H9 (cell line): ENCODE measurements around the gene FGF11. TPM values are rescaled to one million over a fixed set of nuclear protein-coding genes. Genes with fewer than 3 reads are reported as not detected.
"Not testable (repeated sequence)": the region's sequence is repeated elsewhere in the genome, so short reads cannot be mapped to it uniquely, and the experiment has no call there.

Source experiments
- DNase-seq: peaks from one replicate; pipeline ENCODE4 v3.0.0-alpha.2; 2017
- H2AFZ ChIP-seq: one replicate; pipeline ENCODE4 v1.6.1; 2013; ENCODE audit warnings: mild to moderate bottlenecking, low read length, control low read depth, moderate library complexity
- H2AK5ac ChIP-seq: 2 replicates; pipeline ENCODE4 v1.6.1; 2013; ENCODE audit warnings: low read length, control low read depth, mixed read lengths; ENCODE audit not compliant: insufficient read length
- H2BK120ac ChIP-seq: one replicate; pipeline ENCODE4 v1.6.1; 2013; ENCODE audit warnings: low read depth, mild to moderate bottlenecking, low read length, control low read depth, inconsistent platforms; ENCODE audit not compliant: poor library complexity, severe bottlenecking
- H2BK12ac ChIP-seq: 2 replicates; pipeline ENCODE4 v1.6.1; 2013; ENCODE audit warnings: low read length, control low read depth, mixed read lengths, low read depth; ENCODE audit not compliant: insufficient read length
- H2BK15ac ChIP-seq: 2 replicates; pipeline ENCODE4 v1.6.1; 2013; ENCODE audit warnings: low read depth, low read length, control low read depth
- H2BK20ac ChIP-seq: one replicate; pipeline ENCODE4 v1.6.1; 2013; ENCODE audit warnings: low read depth, mild to moderate bottlenecking, low read length, control low read depth, inconsistent platforms; ENCODE audit not compliant: poor library complexity, severe bottlenecking
- H2BK5ac ChIP-seq: 2 replicates; pipeline ENCODE4 v1.6.1; 2013; ENCODE audit warnings: low read length, control low read depth, mixed read lengths; ENCODE audit not compliant: insufficient read length
- H3K14ac ChIP-seq: 2 replicates; pipeline ENCODE4 v1.6.1; 2013; ENCODE audit warnings: low read length, control low read depth; ENCODE audit not compliant: insufficient read depth
- H3K18ac ChIP-seq: 2 replicates; pipeline ENCODE4 v1.6.1; 2013; ENCODE audit warnings: low read depth, mild to moderate bottlenecking, mixed read lengths, low read length, control low read depth; ENCODE audit not compliant: insufficient read length
- H3K23ac ChIP-seq: 2 replicates; pipeline ENCODE4 v1.6.1; 2013; ENCODE audit warnings: low read length, control low read depth, mixed read lengths, low read depth; ENCODE audit not compliant: insufficient read length
- H3K23me2 ChIP-seq: 2 replicates; pipeline ENCODE4 v1.6.1; 2013; ENCODE audit warnings: low read depth, mild to moderate bottlenecking, mixed read lengths, low read length, control low read depth; ENCODE audit not compliant: insufficient read length, poor library complexity, severe bottlenecking
- H3K27ac ChIP-seq: 2 replicates; pipeline ENCODE4 v1.5.1; 2013; ENCODE audit warnings: low read length, control low read depth, mixed read lengths, low read depth; ENCODE audit not compliant: insufficient read length
- H3K27me3 ChIP-seq: 2 replicates; pipeline ENCODE4 v1.6.1; 2013; ENCODE audit warnings: low read length, control low read depth, inconsistent platforms; ENCODE audit not compliant: insufficient read depth
- H3K4ac ChIP-seq: 2 replicates; pipeline ENCODE4 v1.6.1; 2013; ENCODE audit warnings: low read depth, mild to moderate bottlenecking, control low read depth, inconsistent platforms, low read length, moderate library complexity
- H3K4me1 ChIP-seq: 2 replicates; pipeline ENCODE4 v1.6.1; 2013; ENCODE audit warnings: low read length, control low read depth, inconsistent platforms; ENCODE audit not compliant: insufficient read depth
- H3K4me2 ChIP-seq: 2 replicates; pipeline ENCODE4 v1.6.1; 2013; ENCODE audit warnings: low read length, control low read depth, mixed read lengths; ENCODE audit not compliant: insufficient read length, insufficient read depth
- H3K56ac ChIP-seq: 2 replicates; pipeline ENCODE4 v1.6.1; 2013; ENCODE audit warnings: low read depth, mild to moderate bottlenecking, mixed read lengths, low read length, control low read depth; ENCODE audit not compliant: insufficient read length
- H3K79me1 ChIP-seq: 2 replicates; pipeline ENCODE4 v1.6.1; 2013; ENCODE audit warnings: low read depth, mild to moderate bottlenecking, moderate library complexity, low read length, control low read depth, inconsistent platforms; ENCODE audit not compliant: insufficient read depth, poor library complexity, severe bottlenecking
- H3K79me2 ChIP-seq: 2 replicates; pipeline ENCODE4 v1.6.1; 2013; ENCODE audit warnings: low read length, control low read depth, inconsistent platforms; ENCODE audit not compliant: insufficient read depth
- H3K9ac ChIP-seq: 2 replicates; pipeline ENCODE4 v1.6.1; 2013; ENCODE audit warnings: low read length, control low read depth, mixed read lengths; ENCODE audit not compliant: insufficient read length; ENCODE audit errors: extremely low read depth
- H3K9me3 ChIP-seq: one replicate; pipeline ENCODE4 v1.6.1; 2013; ENCODE audit warnings: low read depth, low read length, inconsistent platforms; ENCODE audit not compliant: control insufficient read depth
- H3T11ph ChIP-seq: one replicate; pipeline ENCODE4 v1.6.1; 2013; ENCODE audit warnings: mild to moderate bottlenecking, low read length, control low read depth, inconsistent platforms
- H4K20me1 ChIP-seq: one replicate; pipeline ENCODE4 v1.6.1; 2013; ENCODE audit not compliant: control insufficient read depth, insufficient read length, insufficient read depth
- H4K5ac ChIP-seq: 2 replicates; pipeline ENCODE4 v1.6.1; 2013; ENCODE audit warnings: low read depth, mild to moderate bottlenecking, mixed read lengths, low read length, control low read depth; ENCODE audit not compliant: insufficient read length
- H4K8ac ChIP-seq: replicated peaks from 2 replicates; pipeline ENCODE4 v1.6.1; 2013; ENCODE audit warnings: low read length, control low read depth, mixed read lengths, low read depth; ENCODE audit not compliant: insufficient read length
- H4K91ac ChIP-seq: 2 replicates; pipeline ENCODE4 v1.6.1; 2013; ENCODE audit warnings: low read depth, mild to moderate bottlenecking, moderate library complexity, mixed read lengths, low read length, control low read depth; ENCODE audit not compliant: insufficient read length
- H3K27ac Mint-ChIP-seq, 3 experiments: 2 replicates in 2 of 3; 3 replicates in 1 of 3; pipeline ENCODE4 v1.8.0; 2020 to 2021; ENCODE audit warnings: mixed read lengths in 3 of 3, mild to moderate bottlenecking in 1 of 3, moderate library complexity in 1 of 3
- H3K27me3 Mint-ChIP-seq: 2 replicates; pipeline ENCODE4 v1.8.0; 2021; ENCODE audit warnings: low read depth, mild to moderate bottlenecking, moderate library complexity, mixed read lengths
- H3K36me3 Mint-ChIP-seq, 3 experiments: 2 replicates in 2 of 3; 3 replicates in 1 of 3; pipeline ENCODE4 v1.8.0; 2020 to 2021; ENCODE audit warnings: low read depth in 3 of 3, mixed read lengths in 3 of 3; ENCODE audit not compliant: insufficient read depth in 1 of 3
- H3K4me1 Mint-ChIP-seq, 2 experiments: 2 replicates each; pipeline ENCODE4 v1.8.0; 2020; ENCODE audit warnings: mixed read lengths in 2 of 2
- H3K4me3 Mint-ChIP-seq, 2 experiments: 2 replicates in 1 of 2; 3 replicates in 1 of 2; pipeline ENCODE4 v1.8.0; 2020 to 2021; ENCODE audit warnings: mild to moderate bottlenecking in 2 of 2, mixed read lengths in 2 of 2, moderate library complexity in 1 of 2
- H3K9me3 Mint-ChIP-seq, 2 experiments: 2 replicates in 1 of 2; 3 replicates in 1 of 2; pipeline ENCODE4 v1.8.0; 2020; ENCODE audit warnings: mild to moderate bottlenecking in 2 of 2, mixed read lengths in 2 of 2, moderate library complexity in 1 of 2
- whole genome bisulfite sequencing: extraction: QIAGEN DNeasy Blood & Tissue Kit; methylation state at CpG from one replicate; pipeline ENCODE4 v1.1.7; 2013; ENCODE audit warnings: missing lambda C conversion rate, low lambda C conversion rate, mixed read lengths; ENCODE audit not compliant: insufficient read length; ENCODE audit errors: extremely low coverage; 5-methylcytosine and 5-hydroxymethylcytosine counted together
- total RNA-seq: library from RNA; stranded (reverse); gene quantifications from 2 replicates; pipeline ENCODE4 v1.2.1, GENCODE V29; 2021

The FGF11 gene
- total RNA-seq, 1 experiment from 2014 or later = 15.2 TPM

- not testable (repeated sequence) for H2BK20ac ChIP-seq, H2BK12ac ChIP-seq, H2AFZ ChIP-seq, H2BK5ac ChIP-seq, H3K4ac ChIP-seq, H2BK15ac ChIP-seq, H4K5ac ChIP-seq, H4K20me1 ChIP-seq, H3K4me2 ChIP-seq, H3K27ac ChIP-seq, H3K79me1 ChIP-seq, H3T11ph ChIP-seq, H3K14ac ChIP-seq, H3K23ac ChIP-seq, H2BK120ac ChIP-seq, H3K4me1 ChIP-seq, H2AK5ac ChIP-seq, H3K9me3 Mint-ChIP-seq, DNase-seq, H3K27me3 Mint-ChIP-seq, H3K9me3 ChIP-seq, H3K27me3 ChIP-seq, H3K56ac ChIP-seq, H4K91ac ChIP-seq, H3K18ac ChIP-seq, H4K8ac ChIP-seq, H3K9ac ChIP-seq
- Mint-ChIP-seq H3K4me3 (peak overlapping the region in 1 of 2 experiments; percentile 58; a peak in 3 of 5 replicates), H3K36me3 (peaks cover 7 to 12% (median 8%) of the 10 kb centered on the region in 3 experiments; a peak in 6 of 7 replicates), H3K27ac (peak overlapping the region in 1 of 3 experiments; percentile 99; a peak in 2 of 7 replicates), H3K4me1 (peaks cover 55 to 70% of the 10 kb centered on the region in 2 experiments)
- Histone ChIP-seq H3K79me2 (peaks cover 15% of the 10 kb centered on the region), H3K23me2 (peaks cover 17% of the 10 kb centered on the region)
- no CpG with 5 or more reads among the region's 31 CpGs for WGBS
These were observed 42.8 kb downstream of the FGF11 start for GRCh38 chr17:7481842-7482741.

- not testable (repeated sequence) for H4K8ac ChIP-seq, H3K27me3 Mint-ChIP-seq, H3K14ac ChIP-seq, H3K9me3 Mint-ChIP-seq, H2BK120ac ChIP-seq, H2BK5ac ChIP-seq, H4K20me1 ChIP-seq, H2AFZ ChIP-seq, H3K56ac ChIP-seq, H3K9me3 ChIP-seq, H3K4ac ChIP-seq, H3K79me1 ChIP-seq, H4K91ac ChIP-seq, H3K4me1 ChIP-seq, H3K9ac ChIP-seq, H3K27me3 ChIP-seq, H2AK5ac ChIP-seq, H2BK20ac ChIP-seq, H2BK12ac ChIP-seq, H3K23ac ChIP-seq, H3T11ph ChIP-seq, H4K5ac ChIP-seq, H2BK15ac ChIP-seq, H3K18ac ChIP-seq, DNase-seq
- Histone ChIP-seq H3K4me2 (peak overlapping the region; percentile 81), H3K23me2 (peaks cover 17% of the 10 kb centered on the region), H3K27ac (peak overlapping the region; percentile 59), H3K79me2 (peaks cover 20% of the 10 kb centered on the region)
- Mint-ChIP-seq H3K4me1 (peaks cover 54 to 70% of the 10 kb centered on the region in 2 experiments), H3K4me3 (peak overlapping the region; percentile 91 to 96), H3K36me3 (peaks cover 12 to 18% (median 13%) of the 10 kb centered on the region in 3 experiments; a peak in 6 of 7 replicates), H3K27ac (peak overlapping the region in 2 of 3 experiments; percentile 99; a peak in 5 of 7 replicates)
- WGBS = no CpG with 5 or more reads among the region's 6 CpGs
These were observed 43.4 kb downstream of the FGF11 start for GRCh38 chr17:7482742-7483088.
